Right cardiac atrium (tissue), 5 donors: ENCODE measurements around the gene DENND1A. TPM values are rescaled to one million over a fixed set of nuclear protein-coding genes. Genes with fewer than 3 reads are reported as not detected.

Experiments used
- ATAC-seq, 2 donors: fragments of 200-7000 bp; cut with Tn5 transposase; one replicate each; pipeline versions ENCODE4 v1.8.0 to v1.9.1; 2020; ENCODE audit warnings: moderate library complexity in 2 of 2, mild to moderate bottlenecking in 1 of 2
- DNase-seq, 3 donors: peaks; one replicate each; pipeline ENCODE4 v3.0.0-alpha.2; 2020
- H3K27ac ChIP-seq: one replicate; pipeline ENCODE4 v1.5.1; 2013; ENCODE audit warnings: mild to moderate bottlenecking, low read length, control low read depth, moderate library complexity
- H3K27me3 ChIP-seq: one replicate; pipeline ENCODE4 v1.6.1; 2013; ENCODE audit not compliant: control insufficient read depth, insufficient read depth
- H3K4me1 ChIP-seq: one replicate; pipeline ENCODE4 v1.6.1; 2013; ENCODE audit warnings: low read length; ENCODE audit not compliant: control insufficient read depth, insufficient read depth
- H3K4me3 ChIP-seq: one replicate; pipeline ENCODE4 v1.5.1; 2013; ENCODE audit warnings: low read length, control low read depth
- H3K9me3 ChIP-seq: one replicate; pipeline ENCODE4 v1.6.1; 2013; ENCODE audit warnings: low read length; ENCODE audit not compliant: control insufficient read depth
- WGBS: extraction: QIAGEN DNeasy Blood & Tissue Kit; methylation state at CpG from one replicate; pipeline ENCODE4 v1.1.7; 2013; 5-methylcytosine and 5-hydroxymethylcytosine counted together
- intact Hi-C, 4 donors: fragments of 100-400 bp; cut with DNase I; formaldehyde crosslinking; loops; one replicate each; pipeline versions ENCODE4 v1.11.0 to v1.14.0; 2022 to 2023
- polyA plus RNA-seq: library from polyadenylated mRNA; stranded (reverse); fragments of 200-250 nt; gene quantifications from one replicate; pipeline ENCODE4 v1.2.3, GENCODE V29; 2013
- total RNA-seq, 4 donors: library from RNA; stranded (reverse); fragmentation: NEBNext Ultra II Directional; extraction: Animal tissue kit (Norgen Biotek cat#: 25700); gene quantifications; one replicate each; pipeline ENCODE4 v1.2.1, GENCODE V29; 2021
- donor health status: healthy with polysubstance abuse.
- donor health status: DM: no; HTN: yes; CAD: no.
- donor health status: DM: no; HTN: no; CAD: no.
- donor health status: DM: no; HTN: yes; CAD: no; lungs with severe emphysema.
- donor health status: DM: yes; HTN: yes; CAD: no.

The DENND1A gene
- total and polyA plus RNA-seq, 5 donors: 11.4 to 19.3 (median 17.4) TPM

GRCh38 chr9:123342247-123342646 lies 587.7 kb downstream of the DENND1A start:
- H3K4me1 ChIP-seq: peaks cover 4% of the 10 kb centered on the region
- no peak overlapping the region for H3K27ac ChIP-seq
- no peaks in the 10 kb centered on the region for H3K9me3 ChIP-seq
- DNase-seq: no peak
- intact Hi-C loops: loop anchor here in 1 of 4 donors (5.0 kb wide), 1 partner anchor 75 kb away; the partner anchor contains the start of gene STRBP
- WGBS: 80% methylated on average over 5 of the region's 5 CpGs
- no peak overlapping the region for H3K4me3 ChIP-seq
- no peaks in the 10 kb centered on the region for H3K27me3 ChIP-seq
- no peak for ATAC-seq

DNA sequence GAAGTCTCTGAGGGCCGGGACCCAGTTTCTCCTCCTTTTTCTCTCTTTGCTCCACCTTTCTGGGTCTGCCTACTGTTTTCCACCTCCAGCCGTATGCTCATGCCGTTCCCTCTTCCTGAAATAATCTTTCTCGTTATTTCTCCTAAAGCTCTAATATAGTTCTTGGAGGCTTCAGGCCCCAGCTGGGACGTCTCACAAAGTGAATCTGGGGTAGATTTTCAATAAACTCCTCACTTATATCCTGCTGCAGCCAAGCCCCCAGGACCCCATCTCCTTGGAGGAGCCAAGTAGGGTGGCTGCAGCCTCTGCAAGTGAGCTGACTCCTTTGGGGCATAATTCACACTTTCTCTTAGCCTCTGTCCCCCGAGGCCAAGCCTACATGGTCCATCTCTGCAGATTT lies 588.1 kb downstream of the DENND1A start:
- Histone ChIP-seq H3K9me3 (no peaks in the 10 kb centered on the region), H3K27me3 (no peaks in the 10 kb centered on the region), H3K4me1 (peaks cover 4% of the 10 kb centered on the region), H3K27ac (no peak overlapping the region), H3K4me3 (no peak overlapping the region)
- intact Hi-C loops: loop anchor here in 1 of 4 donors (5.0 kb wide), 1 partner anchor 75 kb away; the partner anchor contains the start of gene STRBP
- DNase-seq (no peak), ATAC-seq (no peak)
- 76% methylated on average over 6 of the region's 6 CpGs for WGBS

GRCh38 chr9:123339666-123340510 lies 590.0 kb downstream of the DENND1A start:
- intact Hi-C loops: loop anchor here in 1 of 4 donors (5.0 kb wide), 1 partner anchor 73 kb away; the partner anchor contains the start of gene STRBP
- WGBS: 35% methylated on average over 32 of the region's 32 CpGs
- Histone ChIP-seq H3K27me3 (no peaks in the 10 kb centered on the region), H3K27ac (peak overlapping the region; percentile 87), H3K9me3 (no peaks in the 10 kb centered on the region), H3K4me3 (peak overlapping the region; percentile 4), H3K4me1 (peaks cover 9% of the 10 kb centered on the region)
- no peak for DNase-seq
- ATAC-seq: peak; percentile 53 to 63

DNA sequence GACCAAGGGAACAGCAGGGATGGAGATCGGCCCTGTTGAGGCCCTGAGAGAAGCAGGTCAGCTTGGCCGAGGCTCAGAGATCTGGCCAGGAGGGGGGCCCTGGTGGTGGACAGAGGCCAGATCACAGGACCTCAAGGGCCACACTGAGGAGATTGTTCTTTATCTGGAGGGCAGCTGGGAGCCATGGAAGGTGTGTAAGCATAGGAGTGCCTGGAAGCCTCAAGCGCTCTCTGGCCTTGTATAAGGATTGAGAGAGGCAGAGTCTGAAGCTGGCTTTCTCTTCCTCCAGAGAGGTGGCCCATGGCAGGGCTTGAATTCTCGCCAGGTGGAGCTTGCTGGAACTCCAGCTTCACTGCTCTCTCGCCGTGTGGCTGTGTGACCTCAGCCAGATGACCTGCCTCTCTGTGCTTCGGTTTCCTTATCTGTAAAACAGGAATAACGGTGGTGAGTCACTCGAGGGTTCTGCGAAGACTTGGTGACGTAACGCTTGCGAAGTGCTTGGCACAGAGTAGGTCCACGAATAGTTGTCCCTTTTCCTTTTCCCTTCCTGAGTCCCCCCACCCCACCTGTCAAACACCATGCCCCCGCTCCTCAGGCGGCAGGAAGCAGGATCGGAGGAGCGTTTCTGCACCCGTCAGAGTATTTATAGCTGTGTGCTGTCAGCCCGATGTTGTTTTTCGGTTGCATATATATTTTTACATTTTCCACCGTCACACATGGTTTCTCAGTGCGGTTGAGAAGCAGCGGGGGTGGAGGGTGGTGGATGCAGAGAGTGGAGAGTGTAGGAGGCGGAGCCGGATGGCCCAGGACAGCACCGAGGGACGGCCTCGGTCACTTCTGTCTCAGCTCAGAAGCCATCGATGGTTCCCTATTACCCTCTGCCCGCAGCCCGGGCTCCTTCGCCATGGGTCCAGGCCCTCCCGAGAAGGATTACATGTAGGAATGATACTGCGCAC lies 590.9 kb downstream of the DENND1A start:
- Histone ChIP-seq H3K27ac (peak overlapping the region; percentile 87), H3K4me1 (peaks cover 9% of the 10 kb centered on the region), H3K9me3 (no peaks in the 10 kb centered on the region), H3K4me3 (peak overlapping the region; percentile 4), H3K27me3 (no peaks in the 10 kb centered on the region)
- intact Hi-C loops: no loop called here
- DNase-seq (peak in 2 of 3 donors; percentile 73 to 78), ATAC-seq (peak; percentile 68 to 75)
- WGBS: 24% methylated on average over 35 of the region's 35 CpGs

DNA sequence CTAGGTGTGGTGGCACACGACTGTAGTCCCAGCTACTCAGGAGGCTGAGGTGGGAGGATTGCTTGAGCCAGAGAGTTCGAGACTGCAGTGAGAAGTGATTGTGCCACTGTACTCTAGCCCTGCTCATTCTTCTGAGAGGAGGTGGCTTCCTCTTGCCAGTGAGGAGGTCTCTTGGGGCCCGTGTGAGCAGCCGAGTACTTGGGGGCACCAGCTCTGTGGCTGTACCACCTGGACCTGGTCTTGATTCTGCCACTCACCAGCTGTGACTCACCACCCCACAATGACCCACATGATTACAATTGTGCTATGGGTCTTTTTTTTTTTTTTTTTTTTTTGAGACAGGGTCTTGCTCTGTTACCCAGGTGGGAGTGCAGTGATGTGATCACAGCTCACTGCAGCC lies 592.0 kb downstream of the DENND1A start:
- intact Hi-C loops: no loop called here
- Histone ChIP-seq H3K9me3 (no peaks in the 10 kb centered on the region), H3K27me3 (no peaks in the 10 kb centered on the region), H3K4me3 (no peak overlapping the region), H3K27ac (no peak overlapping the region), H3K4me1 (peaks cover 9% of the 10 kb centered on the region)
- ATAC-seq: no peak
- no peak for DNase-seq
- 65% methylated on average over 4 of the region's 4 CpGs for WGBS

GRCh38 chr9:123336959-123337358 lies 593.0 kb downstream of the DENND1A start:
- Histone ChIP-seq H3K9me3 (no peaks in the 10 kb centered on the region), H3K27ac (no peak overlapping the region), H3K4me3 (no peak overlapping the region), H3K4me1 (peaks cover 9% of the 10 kb centered on the region), H3K27me3 (no peaks in the 10 kb centered on the region)
- ATAC-seq: no peak
- intact Hi-C loops: no loop called here
- DNase-seq: no peak

DNA sequence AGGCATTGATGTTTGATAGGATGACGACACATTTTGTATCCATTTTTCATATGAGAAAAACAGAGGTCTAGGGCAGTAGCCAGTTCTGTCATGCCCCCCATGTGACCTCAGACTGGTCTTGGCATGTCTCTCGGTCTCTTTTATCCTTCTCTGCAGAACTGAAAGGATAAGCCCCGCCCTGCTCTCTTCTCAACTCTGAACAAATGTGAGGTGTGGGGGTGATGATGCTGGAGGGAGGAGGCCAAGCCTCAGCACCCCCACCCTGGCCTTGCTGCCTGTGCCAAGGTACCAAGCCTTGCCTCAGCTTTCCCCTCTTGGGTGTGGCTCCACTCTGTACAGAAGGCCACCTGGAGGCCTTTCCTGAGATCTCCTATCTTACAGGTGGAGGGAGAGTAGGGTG lies 593.5 kb downstream of the DENND1A start:
- Histone ChIP-seq H3K9me3 (no peaks in the 10 kb centered on the region), H3K27me3 (no peaks in the 10 kb centered on the region), H3K4me3 (no peak overlapping the region), H3K27ac (no peak overlapping the region), H3K4me1 (peaks cover 9% of the 10 kb centered on the region)
- WGBS: 71% methylated on average over 3 of the region's 3 CpGs
- intact Hi-C loops: no loop called here
- no peak for ATAC-seq
- no peak for DNase-seq

DNA sequence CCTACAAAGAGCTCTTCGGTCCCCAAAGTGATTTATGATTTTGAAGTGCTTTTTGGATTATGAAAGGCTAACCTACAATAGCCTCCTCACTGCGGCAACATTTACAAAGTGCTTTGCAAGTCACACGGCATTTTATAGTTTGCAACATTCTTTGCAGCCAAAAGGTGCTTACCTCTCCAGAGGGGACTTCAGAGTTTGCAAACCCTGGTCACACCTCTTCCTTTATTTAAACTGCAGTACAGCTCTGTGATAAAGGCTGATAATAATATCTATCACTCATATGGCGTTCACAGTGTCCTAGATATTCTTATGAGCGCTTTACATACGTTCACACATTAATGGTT lies 594.0 kb downstream of the DENND1A start:
- Histone ChIP-seq H3K9me3 (no peaks in the 10 kb centered on the region), H3K4me1 (peaks cover 9% of the 10 kb centered on the region), H3K27ac (no peak overlapping the region), H3K27me3 (no peaks in the 10 kb centered on the region), H3K4me3 (no peak overlapping the region)
- no peak for DNase-seq
- WGBS: 58% methylated on average over 6 of the region's 6 CpGs
- ATAC-seq: no peak
- intact Hi-C loops: no loop called here

DNA sequence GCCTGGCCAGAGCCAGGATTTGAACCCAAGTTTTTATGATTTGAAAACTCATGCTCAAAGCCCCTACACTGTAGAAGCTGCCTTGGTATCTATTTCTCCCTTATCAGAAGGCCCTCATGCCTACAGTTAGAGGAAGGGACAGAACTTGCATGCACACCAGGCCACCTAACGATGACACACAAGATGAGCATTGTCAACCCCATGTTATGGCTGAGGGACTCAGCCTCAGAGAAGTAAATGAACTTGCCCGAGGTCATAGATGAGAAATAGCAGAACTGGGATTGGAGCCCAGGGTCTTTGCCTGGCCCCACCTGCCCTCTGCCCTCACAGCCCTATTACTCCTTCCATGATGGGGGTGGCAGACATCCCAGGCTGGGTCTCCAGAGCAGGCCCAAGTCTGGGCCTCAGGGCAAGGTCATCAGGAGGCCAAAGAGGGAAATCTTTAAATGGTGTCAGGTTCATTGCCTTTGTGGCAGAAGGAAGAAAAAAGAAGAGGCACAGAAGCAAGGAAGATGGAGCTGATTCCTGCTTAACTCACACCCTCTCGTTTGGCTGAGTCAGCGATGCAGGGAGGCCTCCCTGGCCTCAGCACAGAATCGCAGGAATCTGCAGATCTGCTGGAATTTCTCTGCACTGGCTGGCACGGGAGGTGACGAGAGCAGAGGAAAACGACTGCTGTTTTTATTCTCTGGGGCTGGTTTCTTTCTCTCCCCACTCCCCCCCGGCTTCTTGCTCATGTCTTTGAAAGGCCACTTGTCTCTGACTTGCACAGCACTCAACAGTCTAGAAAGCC lies 594.5 kb downstream of the DENND1A start:
- Histone ChIP-seq H3K27ac (peak overlapping the region; percentile 46), H3K9me3 (no peaks in the 10 kb centered on the region), H3K4me1 (peaks cover 8% of the 10 kb centered on the region), H3K4me3 (no peak overlapping the region), H3K27me3 (no peaks in the 10 kb centered on the region)
- ATAC-seq (no peak), DNase-seq (no peak)
- intact Hi-C loops: no loop called here
- WGBS: 31% methylated on average over 9 of the region's 9 CpGs

DNA sequence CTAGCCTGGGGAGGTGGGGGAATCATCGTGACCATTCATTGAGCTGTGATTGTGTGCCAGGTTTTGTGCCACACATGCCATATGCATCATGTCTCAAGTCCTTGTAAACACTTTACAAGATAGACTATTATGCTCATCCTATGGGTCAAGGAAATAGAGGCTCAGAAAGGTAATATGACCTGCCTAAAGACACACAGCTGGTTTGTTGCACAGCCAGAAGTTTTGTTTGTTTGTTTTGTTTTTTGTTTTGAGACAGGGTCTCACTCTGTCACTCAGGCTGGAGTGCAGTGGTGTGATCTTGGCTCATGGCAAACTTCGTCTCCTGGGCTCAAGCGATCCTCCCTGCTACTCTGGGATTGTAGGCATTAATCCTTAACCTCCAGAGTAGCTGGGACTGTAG lies 595.3 kb downstream of the DENND1A start:
- no peaks in the 10 kb centered on the region for H3K9me3 ChIP-seq
- 87% methylated on average over 3 of the region's 3 CpGs for WGBS
- H3K4me1 ChIP-seq: peaks cover 6% of the 10 kb centered on the region
- no peak for DNase-seq
- no peak overlapping the region for H3K4me3 ChIP-seq
- no peak overlapping the region for H3K27ac ChIP-seq
- intact Hi-C loops: no loop called here
- no peaks in the 10 kb centered on the region for H3K27me3 ChIP-seq
- ATAC-seq: no peak
